Effector memory CD4-positive, alpha-beta T cell (primary cell): Measurements from ENCODE around the gene MUSTN1.

ENCODE experiments used
- DNase-seq, 3 donors: peaks; one replicate each; pipeline ENCODE4 v3.0.0-alpha.2; 2020
- H3K27ac ChIP-seq: 2 replicates; pipeline ENCODE4 v1.7.0; 2013; ENCODE audit warnings: mild to moderate bottlenecking, low read length, moderate library complexity; ENCODE audit not compliant: insufficient read depth, poor library complexity, severe bottlenecking
- H3K27me3 ChIP-seq: replicated peaks from 2 replicates; pipeline ENCODE4 v1.7.0; 2013; ENCODE audit warnings: mild to moderate bottlenecking, low read length; ENCODE audit not compliant: insufficient read depth, control insufficient read depth, poor library complexity, severe bottlenecking
- H3K36me3 ChIP-seq: 2 replicates; pipeline ENCODE4 v1.7.0; 2013; ENCODE audit warnings: mild to moderate bottlenecking, low read length, moderate library complexity; ENCODE audit not compliant: control insufficient read depth, insufficient read depth
- H3K4me1 ChIP-seq: 2 replicates; pipeline ENCODE4 v1.7.0; 2013; ENCODE audit warnings: low read length, mild to moderate bottlenecking; ENCODE audit not compliant: control insufficient read depth, insufficient read depth, poor library complexity, severe bottlenecking
- H3K4me3 ChIP-seq: 2 replicates; pipeline ENCODE4 v1.7.0; 2013; ENCODE audit warnings: low read length, low read depth, mild to moderate bottlenecking; ENCODE audit not compliant: insufficient read depth, poor library complexity, severe bottlenecking
- H3K9me3 ChIP-seq: 2 replicates; pipeline ENCODE4 v1.7.0; 2013; ENCODE audit warnings: mild to moderate bottlenecking, low read length, moderate library complexity; ENCODE audit not compliant: control insufficient read depth

The MUSTN1 gene

DNA sequence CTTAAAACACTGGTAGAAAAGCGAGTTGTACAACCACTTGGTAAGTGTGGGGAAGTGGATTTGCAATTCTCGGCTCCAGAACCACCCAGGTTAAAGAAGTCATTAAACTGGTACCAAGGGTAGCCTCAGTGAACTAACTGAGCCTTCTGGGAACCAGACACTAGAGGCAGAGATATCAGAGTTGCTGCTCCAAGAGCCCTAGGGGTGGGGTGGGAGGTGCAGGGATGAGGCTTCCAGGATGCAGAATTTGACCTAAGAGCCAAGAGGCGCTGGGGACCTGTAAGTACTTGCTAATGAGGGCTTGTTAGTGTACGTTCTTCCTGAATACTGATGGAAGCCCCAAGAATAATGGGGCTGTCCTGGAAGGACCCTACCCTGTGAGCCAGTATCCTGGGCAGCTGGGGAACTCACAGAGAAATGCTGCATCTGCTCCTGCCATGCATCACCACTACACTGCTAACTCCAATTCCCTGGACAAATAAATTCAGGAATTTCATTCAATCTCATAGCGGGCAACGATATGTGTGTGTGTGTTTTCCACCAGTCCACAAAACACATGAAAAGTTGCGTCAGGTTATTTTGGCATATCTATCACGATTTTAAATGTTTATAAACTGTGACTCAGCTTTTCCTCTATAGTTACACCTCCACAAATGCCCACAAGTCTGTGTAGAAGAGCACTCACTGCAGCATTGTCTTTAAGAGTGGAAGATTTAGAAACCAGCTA, 38.8 kb upstream of the MUSTN1 start:
- Histone ChIP-seq H3K27ac (no peak overlapping the region), H3K36me3 (peaks cover 4% of the 10 kb centered on the region), H3K9me3 (no peaks in the 10 kb centered on the region), H3K4me3 (no peak overlapping the region), H3K27me3 (no peaks in the 10 kb centered on the region), H3K4me1 (peaks cover 4% of the 10 kb centered on the region)
- no peak for DNase-seq

DNA sequence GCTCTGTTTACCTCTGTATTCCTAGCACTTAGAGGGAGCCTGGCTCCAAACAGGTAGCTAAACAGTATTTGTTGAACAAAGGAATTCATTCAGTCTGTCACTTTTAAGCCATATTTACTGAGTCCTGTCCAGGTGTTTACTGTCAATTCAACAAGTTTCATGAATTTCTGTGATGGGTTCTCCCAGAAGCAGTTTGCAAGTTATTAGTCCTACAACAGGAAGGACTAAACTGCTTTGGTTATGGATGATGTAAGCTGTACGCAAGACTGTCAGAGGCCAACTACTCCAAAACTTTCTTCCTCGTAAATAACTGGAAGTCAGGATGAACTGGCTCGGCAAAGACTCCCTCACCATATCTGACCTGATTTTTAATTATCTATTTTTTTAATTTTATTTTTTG, 37.4 kb upstream of the MUSTN1 start:
- no peak overlapping the region for H3K4me3 ChIP-seq
- H3K27me3 ChIP-seq: no peaks in the 10 kb centered on the region
- H3K9me3 ChIP-seq: no peaks in the 10 kb centered on the region
- no peak for DNase-seq
- H3K36me3 ChIP-seq: peaks cover 4% of the 10 kb centered on the region
- H3K27ac ChIP-seq: no peak overlapping the region
- peaks cover 4% of the 10 kb centered on the region for H3K4me1 ChIP-seq

DNA sequence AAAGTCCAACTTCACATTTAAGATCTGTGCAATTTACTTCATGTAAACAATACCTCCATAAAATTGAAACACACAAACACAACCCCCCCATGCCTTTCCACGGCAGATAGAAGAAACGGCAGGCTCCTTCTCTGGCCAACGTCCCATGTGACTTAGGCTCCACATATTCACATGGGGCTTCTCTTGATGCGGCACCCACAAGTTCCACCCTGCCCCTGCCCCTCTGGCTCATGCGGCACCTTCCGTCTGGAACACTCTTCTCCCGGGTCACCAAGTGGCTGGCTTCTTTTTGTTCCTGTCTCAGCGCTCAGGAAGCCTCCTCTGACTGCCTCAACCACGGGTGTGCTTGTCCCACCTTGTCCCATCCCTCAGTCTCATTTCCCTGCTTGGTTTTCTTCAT, 36.9 kb upstream of the MUSTN1 start:
- no peak for DNase-seq
- peaks cover 4% of the 10 kb centered on the region for H3K4me1 ChIP-seq
- H3K27me3 ChIP-seq: no peaks in the 10 kb centered on the region
- H3K36me3 ChIP-seq: peaks cover 7% of the 10 kb centered on the region
- no peaks in the 10 kb centered on the region for H3K9me3 ChIP-seq
- no peak overlapping the region for H3K27ac ChIP-seq
- H3K4me3 ChIP-seq: no peak overlapping the region

DNA sequence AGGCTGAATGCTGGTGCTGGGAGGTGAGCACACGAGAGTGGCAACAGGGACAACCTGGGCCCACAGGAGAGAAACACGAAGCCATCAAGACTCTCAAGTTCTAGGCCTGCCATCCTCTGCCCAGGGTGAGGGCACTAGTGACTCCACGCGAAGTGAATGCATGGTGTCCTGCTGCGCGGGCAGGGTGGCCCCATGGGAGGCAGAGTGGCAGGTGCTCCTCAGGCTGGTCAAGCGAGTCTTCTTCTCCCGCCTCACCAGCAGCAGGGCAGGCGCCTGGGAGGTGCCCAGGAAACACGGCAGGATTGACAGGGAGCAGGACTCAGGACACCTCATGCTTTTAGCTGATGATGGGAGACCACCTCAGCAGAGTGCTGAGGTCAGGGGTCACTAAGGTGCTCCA, 35.7 kb upstream of the MUSTN1 start:
- H3K27me3 ChIP-seq: no peaks in the 10 kb centered on the region
- no peak for DNase-seq
- no peak overlapping the region for H3K4me3 ChIP-seq
- H3K9me3 ChIP-seq: no peaks in the 10 kb centered on the region
- no peak overlapping the region for H3K27ac ChIP-seq
- H3K36me3 ChIP-seq: peaks cover 8% of the 10 kb centered on the region
- peaks cover 3% of the 10 kb centered on the region for H3K4me1 ChIP-seq

DNA sequence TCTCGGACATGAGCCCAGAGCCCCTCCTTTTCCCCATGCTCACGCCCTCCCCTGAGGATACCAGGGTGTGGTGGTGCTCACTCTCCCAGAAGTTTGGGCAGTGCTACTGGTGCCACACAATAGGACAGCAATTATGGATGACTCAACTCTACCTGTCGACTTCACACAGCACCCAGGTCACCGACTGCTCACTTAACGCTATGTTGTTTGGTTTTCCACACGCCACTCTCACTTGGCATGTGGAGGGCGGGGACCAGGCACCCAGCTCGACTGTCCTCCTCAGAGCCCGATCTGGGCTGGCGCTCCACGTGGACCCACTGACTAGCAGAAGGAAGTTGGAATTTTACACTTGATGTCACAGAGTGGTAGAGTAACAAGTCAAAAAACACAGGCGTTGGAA, 31.6 kb upstream of the MUSTN1 start:
- Histone ChIP-seq H3K36me3 (peaks cover 8% of the 10 kb centered on the region), H3K9me3 (no peaks in the 10 kb centered on the region), H3K4me3 (no peak overlapping the region), H3K4me1 (no peaks in the 10 kb centered on the region), H3K27ac (no peak overlapping the region), H3K27me3 (no peaks in the 10 kb centered on the region)
- DNase-seq: no peak

DNA sequence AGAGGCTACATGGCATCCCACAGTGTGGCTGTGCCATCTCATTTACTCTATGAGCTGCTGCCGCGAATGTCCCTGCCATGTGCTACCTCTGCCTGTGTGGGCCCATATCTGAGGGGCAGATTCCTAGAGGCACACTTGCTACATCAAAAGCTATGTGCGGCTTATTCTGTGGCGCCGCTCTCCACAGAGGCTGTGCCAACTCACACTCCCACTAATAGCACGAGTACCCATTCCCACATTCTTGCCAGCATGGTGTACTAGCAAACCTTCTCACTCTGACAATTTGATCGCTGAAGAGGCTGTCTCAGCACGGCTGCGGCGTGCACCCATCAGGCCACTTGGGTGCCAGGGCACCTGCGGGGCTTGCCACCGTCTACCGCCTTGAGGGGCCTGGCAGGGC, 31.2 kb upstream of the MUSTN1 start:
- Histone ChIP-seq H3K4me3 (no peak overlapping the region), H3K27me3 (no peaks in the 10 kb centered on the region), H3K27ac (no peak overlapping the region), H3K36me3 (peaks cover 8% of the 10 kb centered on the region), H3K9me3 (no peaks in the 10 kb centered on the region), H3K4me1 (no peaks in the 10 kb centered on the region)
- no peak for DNase-seq

DNA sequence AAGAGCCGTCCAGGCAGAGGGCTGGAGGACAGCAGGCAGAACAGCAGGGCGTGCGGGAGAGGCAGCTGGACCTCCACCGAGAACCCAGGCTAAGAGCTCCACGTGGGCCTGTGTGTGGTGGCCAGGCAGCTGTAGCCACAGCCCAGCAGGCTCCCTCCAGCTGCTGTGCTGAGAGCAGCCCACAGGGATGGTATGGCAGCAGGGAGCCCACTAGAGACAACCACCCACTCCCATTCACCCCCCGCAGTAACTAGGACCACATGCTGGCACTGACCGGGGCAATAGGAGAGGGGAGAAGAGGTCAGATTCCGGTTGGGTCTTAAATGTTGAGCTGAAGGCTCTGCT, 25.6 kb upstream of the MUSTN1 start:
- no peaks in the 10 kb centered on the region for H3K9me3 ChIP-seq
- no peak overlapping the region for H3K27ac ChIP-seq
- H3K36me3 ChIP-seq: peaks cover 5% of the 10 kb centered on the region
- H3K27me3 ChIP-seq: no peaks in the 10 kb centered on the region
- H3K4me1 ChIP-seq: no peaks in the 10 kb centered on the region
- DNase-seq: no peak
- H3K4me3 ChIP-seq: no peak overlapping the region

DNA sequence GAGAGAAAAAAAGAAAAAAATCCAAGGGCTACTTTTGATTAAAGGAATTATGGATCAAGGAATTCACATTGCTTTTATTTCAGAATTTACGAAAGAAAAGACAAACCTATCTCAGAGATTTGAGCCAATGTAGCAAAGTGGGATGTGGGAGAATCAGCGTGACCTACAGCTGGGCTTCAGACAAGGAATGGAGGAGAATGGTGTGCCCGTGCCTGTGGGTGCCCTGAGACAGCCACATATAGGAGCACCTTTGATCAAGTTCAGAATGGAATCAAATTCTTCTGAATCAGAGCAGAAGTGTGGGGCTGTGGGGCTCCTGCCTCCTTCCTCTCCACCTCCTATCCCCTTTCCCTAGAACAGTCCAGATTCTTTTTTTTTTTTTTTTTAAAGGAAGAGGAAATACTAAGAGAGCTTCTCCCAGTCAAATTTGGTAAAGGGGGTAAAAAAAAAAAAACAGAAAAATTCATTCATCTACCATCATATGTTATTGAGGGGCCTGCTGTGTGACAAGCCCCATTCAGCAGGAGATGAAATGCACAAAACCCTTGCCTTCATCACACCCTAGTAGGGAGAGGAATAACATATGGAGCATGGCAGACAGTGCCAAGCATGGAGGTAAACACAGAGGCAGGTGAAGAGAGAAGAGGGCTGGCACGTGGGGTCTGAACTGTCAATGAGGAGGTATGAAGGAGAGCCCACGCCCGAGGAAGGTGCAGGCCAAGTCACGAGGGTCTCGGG, 25.0 kb upstream of the MUSTN1 start:
- H3K27ac ChIP-seq: no peak overlapping the region
- DNase-seq: no peak
- H3K4me1 ChIP-seq: no peaks in the 10 kb centered on the region

DNA sequence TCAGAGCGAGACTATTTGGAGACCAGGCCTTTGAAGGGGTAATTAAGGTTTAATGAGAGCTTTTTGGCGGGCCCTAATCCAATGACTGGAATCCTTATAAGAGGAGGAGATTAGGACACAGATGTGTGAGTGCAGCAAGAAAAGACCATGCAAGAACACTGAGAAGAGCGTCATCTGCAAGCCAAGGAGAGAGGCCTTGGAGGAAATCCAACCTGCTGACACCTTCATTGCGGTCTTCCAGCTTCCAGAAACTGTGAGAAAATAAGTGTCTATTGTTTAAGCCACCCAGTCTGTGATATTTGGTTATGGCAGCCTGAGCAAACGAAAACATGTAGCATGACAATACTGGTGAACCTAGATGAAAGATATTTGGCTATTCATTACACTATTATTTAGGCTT, 23.0 kb upstream of the MUSTN1 start:
- no peaks in the 10 kb centered on the region for H3K27me3 ChIP-seq
- peaks cover 13% of the 10 kb centered on the region for H3K36me3 ChIP-seq
- no peak for DNase-seq
- no peaks in the 10 kb centered on the region for H3K4me1 ChIP-seq
- H3K9me3 ChIP-seq: no peaks in the 10 kb centered on the region
- no peak overlapping the region for H3K4me3 ChIP-seq
- H3K27ac ChIP-seq: no peak overlapping the region

More for the DNA sequence above, 25.0 kb upstream of the MUSTN1 start:
- Histone ChIP-seq H3K4me3 (no peak overlapping the region), H3K9me3 (no peaks in the 10 kb centered on the region), H3K27me3 (no peaks in the 10 kb centered on the region), H3K36me3 (peaks cover 6% of the 10 kb centered on the region)

DNA sequence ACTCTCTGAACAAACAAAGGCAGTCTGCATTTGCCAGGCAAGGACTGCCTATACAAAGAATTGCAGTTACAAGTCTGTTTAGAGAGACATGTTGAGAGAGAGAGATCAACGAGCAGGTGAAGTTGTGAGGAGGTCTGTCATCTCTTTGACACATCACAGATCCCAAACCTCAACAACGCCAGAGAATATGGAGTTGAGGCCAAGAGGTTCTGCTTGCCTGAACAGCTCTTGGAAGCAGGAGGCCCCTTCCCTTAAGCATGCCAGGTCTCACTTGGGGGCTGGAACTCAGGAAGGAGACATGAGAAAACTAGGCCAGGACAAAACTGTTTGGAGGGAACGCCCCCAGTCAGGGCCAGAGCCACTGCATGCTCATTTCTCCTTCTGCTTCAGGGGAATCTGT, 22.3 kb upstream of the MUSTN1 start:
- no peak overlapping the region for H3K4me3 ChIP-seq
- no peaks in the 10 kb centered on the region for H3K4me1 ChIP-seq
- no peak overlapping the region for H3K27ac ChIP-seq
- H3K36me3 ChIP-seq: peaks cover 15% of the 10 kb centered on the region
- no peaks in the 10 kb centered on the region for H3K27me3 ChIP-seq
- no peaks in the 10 kb centered on the region for H3K9me3 ChIP-seq
- DNase-seq: no peak
